ENCODE results near the gene PRND.
A peak's percentile ranks its signal among the peaks of the same experiment; 100 is the strongest.

Gene PRND

GRCh38 chr20:4763261-4763660 is 41.6 kb downstream of the PRND start:
- Histone ChIP-seq H3K27ac (ENCODE audit: low read depth in 2 of 2, low read length in 2 of 2) (no peak overlapping the region), H3K9ac (ENCODE audit: low read depth in 1 of 2, low read length in 2 of 2) (no peak overlapping the region)

GRCh38 chr20:4763723-4764510 is 42.2 kb downstream of the PRND start:
- Histone ChIP-seq H3K27ac (ENCODE audit: low read depth in 2 of 2, low read length in 2 of 2) (peak overlapping the region in 1 of 2 donors; percentile 19), H3K36me3 (ENCODE audit: control insufficient read depth in 2 of 2, insufficient read depth in 2 of 2, low read length in 2 of 2) (no peaks in the 10 kb centered on the region), H3K27me3 (ENCODE audit: control insufficient read depth in 2 of 2, insufficient read depth in 2 of 2, low read length in 2 of 2) (peaks cover 0 to 7% of the 10 kb centered on the region in 2 donors), H3K4me1 (ENCODE audit: control insufficient read depth in 2 of 2, insufficient read depth in 2 of 2, low read length in 2 of 2) (peaks cover 6 to 8% of the 10 kb centered on the region in 2 donors), H3K9ac (ENCODE audit: low read depth in 1 of 2, low read length in 2 of 2) (no peak overlapping the region), H3K4me3 (ENCODE audit: low read length in 2 of 2) (no peak overlapping the region), H3K9me3 (ENCODE audit: control insufficient read depth in 2 of 2, low read length in 2 of 2) (no peaks in the 10 kb centered on the region)

More at GRCh38 chr20:4763261-4763660, 41.6 kb downstream of the PRND start:
- H3K36me3 ChIP-seq (ENCODE audit: control insufficient read depth in 2 of 2, insufficient read depth in 2 of 2, low read length in 2 of 2), result no peaks in the 10 kb centered on the region
- no peak overlapping the region for H3K4me3 ChIP-seq (ENCODE audit: low read length in 2 of 2)
- peaks cover 6 to 8% of the 10 kb centered on the region in 2 donors for H3K4me1 ChIP-seq (ENCODE audit: control insufficient read depth in 2 of 2, insufficient read depth in 2 of 2, low read length in 2 of 2)
- H3K9me3 ChIP-seq (ENCODE audit: control insufficient read depth in 2 of 2, low read length in 2 of 2), result no peaks in the 10 kb centered on the region
- H3K27me3 ChIP-seq (ENCODE audit: control insufficient read depth in 2 of 2, insufficient read depth in 2 of 2, low read length in 2 of 2), result peaks cover 0 to 7% of the 10 kb centered on the region in 2 donors

- no peaks in the 10 kb centered on the region for H3K36me3 ChIP-seq (ENCODE audit: control insufficient read depth in 2 of 2, insufficient read depth in 2 of 2, low read length in 2 of 2)
- H3K9ac ChIP-seq (ENCODE audit: low read depth in 1 of 2, low read length in 2 of 2), result no peak overlapping the region
- H3K4me3 ChIP-seq (ENCODE audit: low read length in 2 of 2), result no peak overlapping the region
- peaks cover 6 to 8% of the 10 kb centered on the region in 2 donors for H3K4me1 ChIP-seq (ENCODE audit: control insufficient read depth in 2 of 2, insufficient read depth in 2 of 2, low read length in 2 of 2)
- H3K27me3 ChIP-seq (ENCODE audit: control insufficient read depth in 2 of 2, insufficient read depth in 2 of 2, low read length in 2 of 2), result peaks cover 0 to 7% of the 10 kb centered on the region in 2 donors
- H3K9me3 ChIP-seq (ENCODE audit: control insufficient read depth in 2 of 2, low read length in 2 of 2), result no peaks in the 10 kb centered on the region
- no peak overlapping the region for H3K27ac ChIP-seq (ENCODE audit: low read depth in 2 of 2, low read length in 2 of 2)
These were observed 43.1 kb downstream of the PRND start for GRCh38 chr20:4764805-4765204.

GRCh38 chr20:4765681-4766080 is 44.0 kb downstream of the PRND start:
- Histone ChIP-seq H3K4me3 (ENCODE audit: low read length in 2 of 2) (no peak overlapping the region), H3K9me3 (ENCODE audit: control insufficient read depth in 2 of 2, low read length in 2 of 2) (no peaks in the 10 kb centered on the region), H3K9ac (ENCODE audit: low read depth in 1 of 2, low read length in 2 of 2) (no peak overlapping the region), H3K27me3 (ENCODE audit: control insufficient read depth in 2 of 2, insufficient read depth in 2 of 2, low read length in 2 of 2) (peaks cover 0 to 7% of the 10 kb centered on the region in 2 donors), H3K4me1 (ENCODE audit: control insufficient read depth in 2 of 2, insufficient read depth in 2 of 2, low read length in 2 of 2) (peaks cover 6 to 7% of the 10 kb centered on the region in 2 donors), H3K27ac (ENCODE audit: low read depth in 2 of 2, low read length in 2 of 2) (no peak overlapping the region), H3K36me3 (ENCODE audit: control insufficient read depth in 2 of 2, insufficient read depth in 2 of 2, low read length in 2 of 2) (no peaks in the 10 kb centered on the region)

- Histone ChIP-seq H3K4me3 (ENCODE audit: low read length in 2 of 2) (no peak overlapping the region), H3K27me3 (ENCODE audit: control insufficient read depth in 2 of 2, insufficient read depth in 2 of 2, low read length in 2 of 2) (peaks cover 0 to under 1% of the 10 kb centered on the region in 2 donors), H3K9ac (ENCODE audit: low read depth in 1 of 2, low read length in 2 of 2) (no peak overlapping the region), H3K4me1 (ENCODE audit: control insufficient read depth in 2 of 2, insufficient read depth in 2 of 2, low read length in 2 of 2) (no peaks in the 10 kb centered on the region), H3K36me3 (ENCODE audit: control insufficient read depth in 2 of 2, insufficient read depth in 2 of 2, low read length in 2 of 2) (no peaks in the 10 kb centered on the region), H3K27ac (ENCODE audit: low read depth in 2 of 2, low read length in 2 of 2) (no peak overlapping the region), H3K9me3 (ENCODE audit: control insufficient read depth in 2 of 2, low read length in 2 of 2) (no peaks in the 10 kb centered on the region)
These were observed 44.9 kb downstream of the PRND start for GRCh38 chr20:4766631-4767030.

GRCh38 chr20:4767084-4767483 is 45.4 kb downstream of the PRND start:
- Histone ChIP-seq H3K36me3 (ENCODE audit: control insufficient read depth in 2 of 2, insufficient read depth in 2 of 2, low read length in 2 of 2) (no peaks in the 10 kb centered on the region), H3K4me3 (ENCODE audit: low read length in 2 of 2) (no peak overlapping the region), H3K4me1 (ENCODE audit: control insufficient read depth in 2 of 2, insufficient read depth in 2 of 2, low read length in 2 of 2) (no peaks in the 10 kb centered on the region), H3K27me3 (ENCODE audit: control insufficient read depth in 2 of 2, insufficient read depth in 2 of 2, low read length in 2 of 2) (no peaks in the 10 kb centered on the region), H3K27ac (ENCODE audit: low read depth in 2 of 2, low read length in 2 of 2) (no peak overlapping the region), H3K9ac (ENCODE audit: low read depth in 1 of 2, low read length in 2 of 2) (no peak overlapping the region), H3K9me3 (ENCODE audit: control insufficient read depth in 2 of 2, low read length in 2 of 2) (peaks cover 0 to 3% of the 10 kb centered on the region in 2 donors)

GRCh38 chr20:4769328-4769727 is 47.6 kb downstream of the PRND start:
- H3K9me3 ChIP-seq (ENCODE audit: control insufficient read depth in 2 of 2, low read length in 2 of 2), result peaks cover 0 to 5% of the 10 kb centered on the region in 2 donors

GRCh38 chr20:4770026-4770425 is 48.3 kb downstream of the PRND start:
- Histone ChIP-seq H3K4me3 (ENCODE audit: low read length in 2 of 2) (no peak overlapping the region), H3K9me3 (ENCODE audit: control insufficient read depth in 2 of 2, low read length in 2 of 2) (peaks cover 0 to 5% of the 10 kb centered on the region in 2 donors), H3K9ac (ENCODE audit: low read depth in 1 of 2, low read length in 2 of 2) (no peak overlapping the region), H3K36me3 (ENCODE audit: control insufficient read depth in 2 of 2, insufficient read depth in 2 of 2, low read length in 2 of 2) (no peaks in the 10 kb centered on the region), H3K27ac (ENCODE audit: low read depth in 2 of 2, low read length in 2 of 2) (no peak overlapping the region), H3K4me1 (ENCODE audit: control insufficient read depth in 2 of 2, insufficient read depth in 2 of 2, low read length in 2 of 2) (no peaks in the 10 kb centered on the region), H3K27me3 (ENCODE audit: control insufficient read depth in 2 of 2, insufficient read depth in 2 of 2, low read length in 2 of 2) (no peaks in the 10 kb centered on the region)

More at GRCh38 chr20:4769328-4769727, 47.6 kb downstream of the PRND start:
- Histone ChIP-seq H3K27me3 (ENCODE audit: control insufficient read depth in 2 of 2, insufficient read depth in 2 of 2, low read length in 2 of 2) (no peaks in the 10 kb centered on the region), H3K4me1 (ENCODE audit: control insufficient read depth in 2 of 2, insufficient read depth in 2 of 2, low read length in 2 of 2) (no peaks in the 10 kb centered on the region), H3K36me3 (ENCODE audit: control insufficient read depth in 2 of 2, insufficient read depth in 2 of 2, low read length in 2 of 2) (no peaks in the 10 kb centered on the region), H3K27ac (ENCODE audit: low read depth in 2 of 2, low read length in 2 of 2) (no peak overlapping the region), H3K4me3 (ENCODE audit: low read length in 2 of 2) (no peak overlapping the region), H3K9ac (ENCODE audit: low read depth in 1 of 2, low read length in 2 of 2) (no peak overlapping the region)

- Histone ChIP-seq H3K27me3 (ENCODE audit: control insufficient read depth in 2 of 2, insufficient read depth in 2 of 2, low read length in 2 of 2) (no peaks in the 10 kb centered on the region), H3K36me3 (ENCODE audit: control insufficient read depth in 2 of 2, insufficient read depth in 2 of 2, low read length in 2 of 2) (no peaks in the 10 kb centered on the region)
These were observed 49.3 kb downstream of the PRND start for GRCh38 chr20:4771004-4771403.

GRCh38 chr20:4772132-4772531 is 50.4 kb downstream of the PRND start:
- H3K4me1 ChIP-seq (ENCODE audit: control insufficient read depth in 2 of 2, insufficient read depth in 2 of 2, low read length in 2 of 2), result no peaks in the 10 kb centered on the region
- H3K27ac ChIP-seq (ENCODE audit: low read depth in 2 of 2, low read length in 2 of 2), result no peak overlapping the region
- no peak overlapping the region for H3K4me3 ChIP-seq (ENCODE audit: low read length in 2 of 2)
- no peaks in the 10 kb centered on the region for H3K27me3 ChIP-seq (ENCODE audit: control insufficient read depth in 2 of 2, insufficient read depth in 2 of 2, low read length in 2 of 2)
- no peak overlapping the region for H3K9ac ChIP-seq (ENCODE audit: low read depth in 1 of 2, low read length in 2 of 2)
- peaks cover 0 to 5% of the 10 kb centered on the region in 2 donors for H3K9me3 ChIP-seq (ENCODE audit: control insufficient read depth in 2 of 2, low read length in 2 of 2)
- no peaks in the 10 kb centered on the region for H3K36me3 ChIP-seq (ENCODE audit: control insufficient read depth in 2 of 2, insufficient read depth in 2 of 2, low read length in 2 of 2)

More at GRCh38 chr20:4771004-4771403, 49.3 kb downstream of the PRND start:
- H3K9me3 ChIP-seq (ENCODE audit: control insufficient read depth in 2 of 2, low read length in 2 of 2), result peaks cover 0 to 5% of the 10 kb centered on the region in 2 donors
- H3K4me1 ChIP-seq (ENCODE audit: control insufficient read depth in 2 of 2, insufficient read depth in 2 of 2, low read length in 2 of 2), result no peaks in the 10 kb centered on the region
- no peak overlapping the region for H3K27ac ChIP-seq (ENCODE audit: low read depth in 2 of 2, low read length in 2 of 2)
- H3K4me3 ChIP-seq (ENCODE audit: low read length in 2 of 2), result no peak overlapping the region
- H3K9ac ChIP-seq (ENCODE audit: low read depth in 1 of 2, low read length in 2 of 2), result no peak overlapping the region

Data from mucosa of rectum (tissue), 2 donors.